Liver (tissue), 3 donors: ENCODE data around the gene GGA2.

Experiments
- GABPA ChIP-seq, 2 donors: IDR thresholded peaks in 1 of 2; conservative IDR thresholded peaks in 1 of 2; 2 replicates each; pipeline ENCODE4 v1.6.1; 2016; ENCODE audit warnings: antibody characterized with exemption in 2 of 2, mild to moderate bottlenecking in 1 of 2, moderate library complexity in 1 of 2
- JUND ChIP-seq, 2 donors: IDR thresholded peaks; 2 replicates each; pipeline ENCODE4 v1.6.1; 2016; ENCODE audit warnings: antibody characterized with exemption in 2 of 2
- NR2F2 ChIP-seq: IDR thresholded peaks from 2 replicates; pipeline ENCODE4 v1.6.1; 2016; ENCODE audit warnings: antibody characterized with exemption
- RAD21 ChIP-seq, 2 donors: IDR thresholded peaks; 2 replicates each; pipeline ENCODE4 v1.6.1; 2016; ENCODE audit warnings: antibody characterized with exemption in 2 of 2, mild to moderate bottlenecking in 2 of 2
- RXRA ChIP-seq, 2 donors: IDR thresholded peaks; 2 replicates each; pipeline ENCODE4 v1.6.1; 2017 to 2018; ENCODE audit warnings: antibody characterized with exemption in 2 of 2, mild to moderate bottlenecking in 1 of 2
- SP1 ChIP-seq: IDR thresholded peaks from 2 replicates; pipeline ENCODE4 v1.6.1; 2018; ENCODE audit warnings: antibody characterized with exemption, mild to moderate bottlenecking
- TAF1 ChIP-seq: conservative IDR thresholded peaks from 2 replicates; pipeline ENCODE4 v1.6.1; 2016; ENCODE audit warnings: antibody characterized with exemption, mild to moderate bottlenecking
- YY1 ChIP-seq: IDR thresholded peaks from 2 replicates; pipeline ENCODE4 v1.6.1; 2016; ENCODE audit warnings: antibody characterized with exemption, mild to moderate bottlenecking
- TF ChIP-seq, protein P1 (sequence below): fragments of 150-350 bp; IDR thresholded peaks from 2 replicates; pipeline ENCODE4 v1.5.1; 2017; ENCODE audit warnings: improper control_type of control experiment, low read depth, low read length; ENCODE audit not compliant: missing input control
- TF ChIP-seq, protein P2 (sequence below): IDR thresholded peaks from 2 replicates; pipeline ENCODE4 v1.6.1; 2016; ENCODE audit warnings: antibody characterized with exemption
- TF ChIP-seq, protein P3 (sequence below): IDR thresholded peaks from 2 replicates; pipeline ENCODE4 v1.6.1; 2016; ENCODE audit warnings: antibody characterized with exemption, mild to moderate bottlenecking
- TF ChIP-seq, protein P4 (sequence below): IDR thresholded peaks from 2 replicates; pipeline ENCODE4 v1.6.1; 2016; ENCODE audit warnings: antibody characterized with exemption
- donor health status: healthy.
- donor health status: healthy.

DNA sequence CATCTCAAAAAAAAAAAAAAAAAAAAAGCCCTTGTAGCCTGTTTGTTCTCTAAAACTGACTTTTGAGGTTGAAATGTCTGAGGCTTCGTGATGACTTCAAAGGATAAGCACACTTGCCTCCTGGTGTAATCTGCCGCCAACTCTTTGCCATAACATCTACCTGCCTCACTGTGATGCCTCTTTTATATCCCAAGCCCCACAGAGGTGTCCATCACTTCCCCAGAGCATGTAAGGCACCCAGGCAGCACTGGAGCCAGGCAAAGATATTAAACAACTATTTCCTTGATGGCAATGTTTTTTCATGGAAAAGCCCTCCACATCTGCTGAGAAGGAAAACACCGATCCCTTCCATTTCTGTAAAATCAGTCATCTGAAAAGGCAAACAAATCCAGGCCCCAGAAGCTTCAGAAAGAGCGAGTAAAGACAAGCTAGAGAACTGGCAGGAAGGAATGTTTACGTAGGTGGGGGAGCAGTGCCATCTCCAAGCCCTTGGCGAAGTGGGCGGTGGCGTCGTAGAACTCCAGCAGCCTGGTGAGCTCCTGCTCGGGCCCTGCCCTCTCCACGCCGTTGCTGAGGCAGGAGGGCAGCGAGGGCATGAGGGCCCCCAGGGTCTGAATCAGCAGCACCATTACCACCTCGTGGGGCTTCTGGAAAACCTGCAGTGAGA lies 85.9 kb downstream of the GGA2 start:
- TF ChIP-seq, protein P1, sequence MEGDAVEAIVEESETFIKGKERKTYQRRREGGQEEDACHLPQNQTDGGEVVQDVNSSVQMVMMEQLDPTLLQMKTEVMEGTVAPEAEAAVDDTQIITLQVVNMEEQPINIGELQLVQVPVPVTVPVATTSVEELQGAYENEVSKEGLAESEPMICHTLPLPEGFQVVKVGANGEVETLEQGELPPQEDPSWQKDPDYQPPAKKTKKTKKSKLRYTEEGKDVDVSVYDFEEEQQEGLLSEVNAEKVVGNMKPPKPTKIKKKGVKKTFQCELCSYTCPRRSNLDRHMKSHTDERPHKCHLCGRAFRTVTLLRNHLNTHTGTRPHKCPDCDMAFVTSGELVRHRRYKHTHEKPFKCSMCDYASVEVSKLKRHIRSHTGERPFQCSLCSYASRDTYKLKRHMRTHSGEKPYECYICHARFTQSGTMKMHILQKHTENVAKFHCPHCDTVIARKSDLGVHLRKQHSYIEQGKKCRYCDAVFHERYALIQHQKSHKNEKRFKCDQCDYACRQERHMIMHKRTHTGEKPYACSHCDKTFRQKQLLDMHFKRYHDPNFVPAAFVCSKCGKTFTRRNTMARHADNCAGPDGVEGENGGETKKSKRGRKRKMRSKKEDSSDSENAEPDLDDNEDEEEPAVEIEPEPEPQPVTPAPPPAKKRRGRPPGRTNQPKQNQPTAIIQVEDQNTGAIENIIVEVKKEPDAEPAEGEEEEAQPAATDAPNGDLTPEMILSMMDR = no peak
- TF ChIP-seq NR2F2 = no peak
- TF ChIP-seq TAF1 = no peak
- TF ChIP-seq, protein P2, sequence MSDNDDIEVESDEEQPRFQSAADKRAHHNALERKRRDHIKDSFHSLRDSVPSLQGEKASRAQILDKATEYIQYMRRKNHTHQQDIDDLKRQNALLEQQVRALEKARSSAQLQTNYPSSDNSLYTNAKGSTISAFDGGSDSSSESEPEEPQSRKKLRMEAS = no peak
- TF ChIP-seq, protein P3, sequence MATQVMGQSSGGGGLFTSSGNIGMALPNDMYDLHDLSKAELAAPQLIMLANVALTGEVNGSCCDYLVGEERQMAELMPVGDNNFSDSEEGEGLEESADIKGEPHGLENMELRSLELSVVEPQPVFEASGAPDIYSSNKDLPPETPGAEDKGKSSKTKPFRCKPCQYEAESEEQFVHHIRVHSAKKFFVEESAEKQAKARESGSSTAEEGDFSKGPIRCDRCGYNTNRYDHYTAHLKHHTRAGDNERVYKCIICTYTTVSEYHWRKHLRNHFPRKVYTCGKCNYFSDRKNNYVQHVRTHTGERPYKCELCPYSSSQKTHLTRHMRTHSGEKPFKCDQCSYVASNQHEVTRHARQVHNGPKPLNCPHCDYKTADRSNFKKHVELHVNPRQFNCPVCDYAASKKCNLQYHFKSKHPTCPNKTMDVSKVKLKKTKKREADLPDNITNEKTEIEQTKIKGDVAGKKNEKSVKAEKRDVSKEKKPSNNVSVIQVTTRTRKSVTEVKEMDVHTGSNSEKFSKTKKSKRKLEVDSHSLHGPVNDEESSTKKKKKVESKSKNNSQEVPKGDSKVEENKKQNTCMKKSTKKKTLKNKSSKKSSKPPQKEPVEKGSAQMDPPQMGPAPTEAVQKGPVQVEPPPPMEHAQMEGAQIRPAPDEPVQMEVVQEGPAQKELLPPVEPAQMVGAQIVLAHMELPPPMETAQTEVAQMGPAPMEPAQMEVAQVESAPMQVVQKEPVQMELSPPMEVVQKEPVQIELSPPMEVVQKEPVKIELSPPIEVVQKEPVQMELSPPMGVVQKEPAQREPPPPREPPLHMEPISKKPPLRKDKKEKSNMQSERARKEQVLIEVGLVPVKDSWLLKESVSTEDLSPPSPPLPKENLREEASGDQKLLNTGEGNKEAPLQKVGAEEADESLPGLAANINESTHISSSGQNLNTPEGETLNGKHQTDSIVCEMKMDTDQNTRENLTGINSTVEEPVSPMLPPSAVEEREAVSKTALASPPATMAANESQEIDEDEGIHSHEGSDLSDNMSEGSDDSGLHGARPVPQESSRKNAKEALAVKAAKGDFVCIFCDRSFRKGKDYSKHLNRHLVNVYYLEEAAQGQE = no peak
- TF ChIP-seq, protein P4, sequence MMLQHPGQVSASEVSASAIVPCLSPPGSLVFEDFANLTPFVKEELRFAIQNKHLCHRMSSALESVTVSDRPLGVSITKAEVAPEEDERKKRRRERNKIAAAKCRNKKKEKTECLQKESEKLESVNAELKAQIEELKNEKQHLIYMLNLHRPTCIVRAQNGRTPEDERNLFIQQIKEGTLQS = no peak
- no peak for TF ChIP-seq GABPA (IDR thresholded peaks at IDR 0.05 in 1 of 2, conservative IDR thresholded peaks at IDR 0.05 in 1 of 2)
- TF ChIP-seq RXRA (IDR thresholded peaks at IDR 0.05) = no peak
- TF ChIP-seq RAD21 (IDR thresholded peaks at IDR 0.05) = no peak
- no peak for TF ChIP-seq YY1
- no peak for TF ChIP-seq JUND (IDR thresholded peaks at IDR 0.05)
- no peak for TF ChIP-seq SP1
